G401 (cell line): ENCODE results near the gene ZNF672. TPM values are rescaled to one million over a fixed set of nuclear protein-coding genes. Genes with fewer than 3 reads are reported as not detected.

Experiments
- DNase-seq: peaks from one replicate; pipeline ENCODE4 v3.0.0-alpha.2; 2015; ENCODE audit warnings: low spot score
- in situ Hi-C: cut with HindIII; loops from 2 replicates; pipeline ENCODE4 v1.10.0; 2016; ENCODE audit warnings: low sequenced_read_pairs, mixed read lengths
- total RNA-seq: library from RNA; depleted of rRNA; stranded (reverse); fragments of >200 nt; shearing (Covaris generic); gene quantifications from 2 replicates; pipeline ENCODE4 v1.2.3, GENCODE V29; 2014

Gene ZNF672
- total RNA-seq, 1 experiment from 2014 or later, result 57.1 TPM

DNA sequence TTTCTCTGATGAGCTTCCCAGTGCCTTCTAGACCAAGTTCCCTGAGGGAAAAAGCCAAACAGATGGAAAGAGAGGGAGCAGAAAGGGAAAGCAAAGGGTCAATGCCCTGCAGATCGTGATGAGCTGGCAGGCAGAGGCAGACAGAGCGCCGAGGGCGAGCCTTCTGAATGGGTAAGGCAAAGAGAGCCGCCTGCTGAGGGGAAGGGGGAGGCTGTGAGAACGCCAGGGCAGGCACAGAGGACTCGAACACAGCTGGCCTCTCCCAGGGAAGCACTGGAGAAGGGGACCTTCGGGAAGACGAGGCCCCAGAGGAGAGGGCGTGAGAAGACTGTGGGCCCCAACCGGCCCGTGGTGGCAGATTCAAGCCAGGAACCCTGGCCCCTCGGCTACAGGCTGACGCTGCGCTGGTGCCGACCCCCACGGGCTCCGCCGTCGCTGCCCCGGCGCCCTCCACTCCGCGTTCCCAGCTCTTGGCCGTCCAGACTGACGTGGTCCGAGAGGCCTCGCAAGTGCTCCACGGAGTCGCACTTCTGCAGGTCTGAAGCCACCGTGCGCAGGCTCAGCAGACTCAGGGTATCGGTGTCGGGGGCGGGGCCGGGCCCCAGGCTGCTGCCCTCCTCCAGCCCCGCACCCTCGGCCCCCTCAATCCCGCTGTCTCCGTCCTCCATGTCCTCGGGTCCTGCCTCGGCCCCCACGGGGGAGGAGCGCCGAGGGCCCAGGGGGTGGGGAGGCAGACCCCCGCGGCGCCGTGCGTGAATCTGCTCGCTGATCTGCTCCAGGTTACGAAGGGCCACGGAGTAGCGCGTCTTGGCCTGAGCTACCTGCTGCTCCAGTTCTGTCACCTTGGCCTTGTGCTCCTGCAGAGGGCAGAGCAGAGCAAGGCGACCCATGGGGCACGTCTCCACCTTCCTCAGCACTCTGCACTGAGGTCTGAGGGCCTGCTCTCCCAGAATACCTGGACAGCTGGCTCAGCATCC, 26.2 kb upstream of the ZNF672 start:
- no peak for DNase-seq
- in situ Hi-C loops, result no loop called here

- in situ Hi-C loops, result no loop called here
- DNase-seq, result no peak
Observed at GRCh38 chr1:248812736-248813425, 25.1 kb upstream of the ZNF672 start.

DNA sequence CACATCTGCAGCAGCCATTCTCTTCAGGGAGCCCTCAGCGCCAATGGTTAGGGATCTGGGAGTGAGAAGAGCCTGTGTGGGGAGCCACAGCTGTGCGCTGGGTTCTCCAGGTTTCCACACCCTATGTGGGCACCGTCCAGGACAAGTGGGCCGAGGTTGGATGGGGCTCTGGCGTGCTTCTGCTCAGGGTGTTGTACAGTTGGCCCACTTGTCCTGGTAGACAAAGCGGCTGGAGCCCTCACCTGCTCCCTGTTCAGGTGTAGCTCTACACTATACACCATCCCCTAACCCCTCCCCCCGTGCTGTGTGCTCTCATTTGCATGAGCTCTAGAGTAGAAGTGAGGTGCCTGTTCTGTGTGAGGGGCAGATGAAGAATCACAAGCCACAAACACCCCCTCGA, 24.5 kb upstream of the ZNF672 start:
- no peak for DNase-seq
- in situ Hi-C loops, result no loop called here

GRCh38 chr1:248814351-248814750, 23.7 kb upstream of the ZNF672 start:
- in situ Hi-C loops, result no loop called here
- no peak for DNase-seq

GRCh38 chr1:248815407-248816034, 22.5 kb upstream of the ZNF672 start:
- no peak for DNase-seq
- in situ Hi-C loops, result no loop called here

- in situ Hi-C loops, result no loop called here
- no peak for DNase-seq
Observed at GRCh38 chr1:248816042-248816851, 21.8 kb upstream of the ZNF672 start.

- in situ Hi-C loops, result no loop called here
Observed at GRCh38 chr1:248817065-248817464, 21.0 kb upstream of the ZNF672 start.

GRCh38 chr1:248818505-248819374, 19.3 kb upstream of the ZNF672 start:
- no peak for DNase-seq
- in situ Hi-C loops, result no loop called here

More at GRCh38 chr1:248817065-248817464, 21.0 kb upstream of the ZNF672 start:
- no peak for DNase-seq

- DNase-seq, result no peak
- in situ Hi-C loops, result no loop called here
Observed at GRCh38 chr1:248820041-248820585, 17.9 kb upstream of the ZNF672 start.

DNA sequence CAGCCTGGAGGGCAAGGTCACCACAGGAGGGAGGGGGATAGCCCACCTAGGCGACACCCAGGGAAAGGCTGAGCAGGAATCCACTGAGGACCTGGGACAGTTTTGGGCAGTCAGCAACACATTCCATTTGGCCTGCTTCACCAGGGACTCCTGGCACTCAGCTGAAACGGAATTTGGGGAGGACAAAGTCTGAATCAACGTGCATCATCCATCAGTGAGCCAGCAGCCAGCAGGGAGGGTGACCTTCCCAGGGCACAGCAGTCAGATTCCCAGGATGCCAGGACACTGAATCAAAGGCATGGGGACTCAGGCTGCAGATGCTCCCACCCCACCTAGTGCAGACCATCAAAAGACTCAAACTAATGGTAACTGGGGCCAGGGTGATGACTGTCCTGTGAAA, 16.9 kb upstream of the ZNF672 start:
- in situ Hi-C loops, result no loop called here
- no peak for DNase-seq

DNA sequence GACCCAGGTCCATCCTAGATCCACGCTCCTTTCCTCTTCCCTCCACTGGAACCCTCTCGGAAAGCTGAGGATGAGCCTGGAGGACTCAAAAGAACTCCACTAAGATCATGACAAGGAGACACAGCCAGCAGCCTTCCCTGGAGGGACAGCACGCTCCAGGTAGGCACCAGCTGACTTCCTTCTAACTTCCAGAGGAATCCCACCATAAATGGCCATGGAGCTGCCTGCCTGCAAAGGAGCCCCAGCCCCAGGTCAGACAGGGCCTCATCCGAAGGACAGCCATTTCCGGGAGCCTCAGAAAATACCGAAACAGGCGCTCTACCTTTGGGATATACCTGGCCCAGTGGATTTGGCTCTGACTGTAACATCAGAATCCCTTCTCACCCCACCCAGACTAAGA, 16.4 kb upstream of the ZNF672 start:
- in situ Hi-C loops, result no loop called here
- DNase-seq, result no peak

- in situ Hi-C loops, result no loop called here
Observed at GRCh38 chr1:248822148-248823032, 15.6 kb upstream of the ZNF672 start.

DNA sequence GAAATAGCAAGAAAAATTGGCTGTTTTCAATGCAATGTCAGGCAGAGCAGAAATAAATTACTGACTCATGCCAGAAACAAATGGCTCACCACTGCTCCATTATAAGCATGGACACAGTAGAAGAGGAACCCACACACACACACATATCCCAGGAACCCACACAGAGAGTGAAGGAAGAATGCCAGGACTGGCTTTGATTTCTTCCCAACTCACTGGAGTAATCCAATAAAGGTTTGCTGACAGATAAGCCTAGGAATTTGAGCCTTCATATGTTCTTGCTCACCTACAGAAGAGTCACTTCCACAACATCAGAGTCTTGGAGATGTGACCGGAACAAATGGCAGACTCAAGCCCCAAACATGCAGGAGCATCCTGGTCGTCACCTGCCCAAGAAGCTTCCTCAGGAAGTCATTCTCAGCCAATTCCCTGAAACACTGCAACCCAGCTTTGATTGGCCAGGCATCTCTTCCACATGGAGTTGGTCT, 14.5 kb upstream of the ZNF672 start:
- no peak for DNase-seq
- in situ Hi-C loops, result no loop called here

More at GRCh38 chr1:248822148-248823032, 15.6 kb upstream of the ZNF672 start:
- DNase-seq, result no peak

GRCh38 chr1:248824301-248824700, 13.7 kb upstream of the ZNF672 start:
- in situ Hi-C loops, result no loop called here

DNA sequence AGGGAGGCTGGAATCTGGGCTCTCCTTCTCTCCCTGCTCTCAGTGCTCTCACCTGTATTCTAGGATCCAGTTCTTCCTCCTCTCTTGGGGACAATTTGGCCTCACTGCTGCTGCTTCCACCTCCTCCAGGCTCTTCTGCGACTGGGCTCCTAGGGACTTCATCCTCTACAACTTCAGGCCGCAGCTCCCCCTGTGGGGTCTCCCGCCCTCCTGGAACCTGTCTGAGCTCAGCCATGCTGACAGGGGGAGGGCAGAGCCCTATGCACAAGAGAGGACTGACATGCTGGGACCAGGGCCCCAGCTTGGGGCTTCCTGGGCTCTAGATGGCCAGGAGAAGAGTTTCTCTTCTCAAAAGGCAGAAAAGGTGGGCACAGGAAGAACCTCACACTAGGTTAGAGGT, 13.3 kb upstream of the ZNF672 start:
- in situ Hi-C loops, result no loop called here
- no peak for DNase-seq

More at GRCh38 chr1:248824301-248824700, 13.7 kb upstream of the ZNF672 start:
- no peak for DNase-seq

DNA sequence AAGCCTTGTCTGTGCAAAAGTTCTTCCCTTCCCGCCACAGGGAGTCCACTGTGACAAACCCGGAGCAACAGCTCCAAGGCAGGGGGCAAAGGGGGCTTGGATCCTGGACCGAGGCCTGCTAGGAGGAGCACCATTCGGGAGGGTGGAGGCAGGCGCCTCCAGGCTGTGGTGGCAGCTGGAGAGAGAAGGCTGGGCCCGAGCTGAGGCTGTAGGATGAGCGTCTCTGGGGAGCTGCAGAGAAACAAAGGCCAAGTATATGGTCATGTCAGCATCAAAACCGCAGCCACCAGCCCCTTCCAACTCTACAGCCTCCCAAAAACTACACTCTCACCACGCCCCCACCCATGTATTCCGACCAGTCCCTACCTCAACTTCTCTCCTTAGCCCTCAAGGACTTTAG, 12.9 kb upstream of the ZNF672 start:
- no peak for DNase-seq
- in situ Hi-C loops, result no loop called here

DNA sequence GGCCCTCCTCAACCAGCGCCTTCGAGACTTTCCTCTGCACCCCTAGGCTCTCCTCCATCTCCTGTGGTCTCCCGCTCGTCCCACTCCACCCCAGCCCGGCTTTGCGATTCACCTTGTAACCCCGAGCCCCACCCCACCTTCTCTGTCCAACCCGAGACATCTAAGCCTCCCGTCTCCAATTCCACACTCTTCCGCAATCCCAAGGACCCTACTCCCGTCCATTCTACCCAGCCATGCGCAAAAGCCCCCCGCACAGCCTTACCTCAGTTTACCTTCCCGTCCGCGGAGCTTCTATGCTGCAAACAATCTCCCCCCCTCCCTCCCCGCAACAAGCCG, 12.5 kb upstream of the ZNF672 start:
- no peak for DNase-seq
- in situ Hi-C loops, result no loop called here
